ENCODE measurements around the gene ACTG1.

The ACTG1 gene

GRCh38 chr17:81512562-81513371 is at the start of gene ACTG1:
ACTG1 (minus strand) TSS chr17:81512799; CDS start chr17:81512354, 445 bp downstream.
- peak; percentile 99 for DNase-seq (ENCODE audit: low read depth, low spot score)

GRCh38 chr17:81561494-81561885 is 48.9 kb upstream of the ACTG1 start:
- no peak for DNase-seq (ENCODE audit: low read depth, low spot score)

GRCh38 chr17:81558941-81559806 is 46.6 kb upstream of the ACTG1 start:
- DNase-seq (ENCODE audit: low read depth, low spot score) = peak; percentile 47

- no peak for DNase-seq (ENCODE audit: low read depth, low spot score)
These were observed 45.5 kb upstream of the ACTG1 start for GRCh38 chr17:81558115-81558468.

- DNase-seq (ENCODE audit: low read depth, low spot score) = no peak
These were observed 44.9 kb upstream of the ACTG1 start for GRCh38 chr17:81557276-81558114.

- DNase-seq (ENCODE audit: low read depth, low spot score) = no peak
These were observed 44.3 kb upstream of the ACTG1 start for GRCh38 chr17:81556863-81557262.

GRCh38 chr17:81556175-81556691 is 43.6 kb upstream of the ACTG1 start:
- DNase-seq (ENCODE audit: low read depth, low spot score) = no peak

- peak; percentile 90 for DNase-seq (ENCODE audit: low read depth, low spot score)
These were observed 41.1 kb upstream of the ACTG1 start for GRCh38 chr17:81553616-81554181.

- DNase-seq (ENCODE audit: low read depth, low spot score) = peak; percentile 87
These were observed 40.5 kb upstream of the ACTG1 start for GRCh38 chr17:81553018-81553615.

GRCh38 chr17:81552244-81553017 is 39.8 kb upstream of the ACTG1 start, which contains the start of gene FAAP100:
FAAP100 (minus strand) TSS chr17:81552353; CDS start chr17:81552330, 23 bp downstream.
- DNase-seq (ENCODE audit: low read depth, low spot score) = peak; percentile 94

GRCh38 chr17:81551458-81552243 is 39.1 kb upstream of the ACTG1 start:
- DNase-seq (ENCODE audit: low read depth, low spot score) = no peak

- no peak for DNase-seq (ENCODE audit: low read depth, low spot score)
These were observed 38.3 kb upstream of the ACTG1 start for GRCh38 chr17:81550830-81551457.

GRCh38 chr17:81550285-81550684 is 37.7 kb upstream of the ACTG1 start:
- DNase-seq (ENCODE audit: low read depth, low spot score) = no peak

GRCh38 chr17:81549826-81550225 is 37.2 kb upstream of the ACTG1 start:
- no peak for DNase-seq (ENCODE audit: low read depth, low spot score)

GRCh38 chr17:81549031-81549557 is 36.5 kb upstream of the ACTG1 start:
- DNase-seq (ENCODE audit: low read depth, low spot score) = no peak

- no peak for DNase-seq (ENCODE audit: low read depth, low spot score)
These were observed 35.0 kb upstream of the ACTG1 start for GRCh38 chr17:81547614-81547982.

- no peak for DNase-seq (ENCODE audit: low read depth, low spot score)
These were observed 34.5 kb upstream of the ACTG1 start for GRCh38 chr17:81546906-81547613.
